ENCODE data around the gene SMAD5. TPM values are rescaled to one million over a fixed set of nuclear protein-coding genes. Genes with fewer than 3 reads are reported as not detected.

Gene SMAD5
- total and polyA plus RNA-seq, 2 of the 8 experiments (the other 6 are each of a cell fraction or from before 2014, with no cell fraction given), result 30.2 to 60.5 TPM

- TF ChIP-seq, protein P1, sequence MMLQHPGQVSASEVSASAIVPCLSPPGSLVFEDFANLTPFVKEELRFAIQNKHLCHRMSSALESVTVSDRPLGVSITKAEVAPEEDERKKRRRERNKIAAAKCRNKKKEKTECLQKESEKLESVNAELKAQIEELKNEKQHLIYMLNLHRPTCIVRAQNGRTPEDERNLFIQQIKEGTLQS (IDR thresholded peaks at IDR 0.05; ENCODE audit: insufficient read depth, low read depth, low read length), result no peak
- TF ChIP-seq KDM5A (IDR thresholded peaks at IDR 0.05; ENCODE audit: low read length), result no peak
- TF ChIP-seq, protein P2, sequence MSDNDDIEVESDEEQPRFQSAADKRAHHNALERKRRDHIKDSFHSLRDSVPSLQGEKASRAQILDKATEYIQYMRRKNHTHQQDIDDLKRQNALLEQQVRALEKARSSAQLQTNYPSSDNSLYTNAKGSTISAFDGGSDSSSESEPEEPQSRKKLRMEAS (IDR thresholded peaks at IDR 0.05), result no peak
- no peak for TF ChIP-seq CHD7 (IDR thresholded peaks at IDR 0.05; ENCODE audit: insufficient replicate concordance, low read length)
- no peak for TF ChIP-seq JUN (IDR thresholded peaks at IDR 0.05; ENCODE audit: low read depth, low read length)
- TF ChIP-seq SRF (IDR thresholded peaks at IDR 0.05; ENCODE audit: low read depth, low read length), result no peak
- TF ChIP-seq FOSL1 (IDR thresholded peaks at IDR 0.05; ENCODE audit: insufficient read depth, low read depth, low read length), result no peak
- TF ChIP-seq ZNF274 (IDR thresholded peaks at IDR 0.05; ENCODE audit: borderline replicate concordance, extremely low read depth, low read length), result no peak
- no peak for TF ChIP-seq TCF12 (IDR thresholded peaks at IDR 0.05; ENCODE audit: low read depth, low read length)
- no peak for TF ChIP-seq NRF1 (IDR thresholded peaks at IDR 0.05; ENCODE audit: low read depth, low read length)
Observed at GRCh38 chr5:136086783-136087566, 45.7 kb upstream of the SMAD5 start (continued).

Data from H1 (cell line).